HG03095 (cell line): ENCODE results near the gene TEX28.
"Not testable (repeated sequence)": the region's sequence is repeated elsewhere in the genome, so short reads cannot be mapped to it uniquely, and the experiment has no call there.

Experiments
- ATAC-seq: cut with Tn5 transposase; IDR thresholded peaks from one replicate; pipeline ENCODE4 v1.9.1; 2021; ENCODE audit warnings: moderate library complexity; ENCODE audit not compliant: unreplicated experiment

The TEX28 gene

DNA sequence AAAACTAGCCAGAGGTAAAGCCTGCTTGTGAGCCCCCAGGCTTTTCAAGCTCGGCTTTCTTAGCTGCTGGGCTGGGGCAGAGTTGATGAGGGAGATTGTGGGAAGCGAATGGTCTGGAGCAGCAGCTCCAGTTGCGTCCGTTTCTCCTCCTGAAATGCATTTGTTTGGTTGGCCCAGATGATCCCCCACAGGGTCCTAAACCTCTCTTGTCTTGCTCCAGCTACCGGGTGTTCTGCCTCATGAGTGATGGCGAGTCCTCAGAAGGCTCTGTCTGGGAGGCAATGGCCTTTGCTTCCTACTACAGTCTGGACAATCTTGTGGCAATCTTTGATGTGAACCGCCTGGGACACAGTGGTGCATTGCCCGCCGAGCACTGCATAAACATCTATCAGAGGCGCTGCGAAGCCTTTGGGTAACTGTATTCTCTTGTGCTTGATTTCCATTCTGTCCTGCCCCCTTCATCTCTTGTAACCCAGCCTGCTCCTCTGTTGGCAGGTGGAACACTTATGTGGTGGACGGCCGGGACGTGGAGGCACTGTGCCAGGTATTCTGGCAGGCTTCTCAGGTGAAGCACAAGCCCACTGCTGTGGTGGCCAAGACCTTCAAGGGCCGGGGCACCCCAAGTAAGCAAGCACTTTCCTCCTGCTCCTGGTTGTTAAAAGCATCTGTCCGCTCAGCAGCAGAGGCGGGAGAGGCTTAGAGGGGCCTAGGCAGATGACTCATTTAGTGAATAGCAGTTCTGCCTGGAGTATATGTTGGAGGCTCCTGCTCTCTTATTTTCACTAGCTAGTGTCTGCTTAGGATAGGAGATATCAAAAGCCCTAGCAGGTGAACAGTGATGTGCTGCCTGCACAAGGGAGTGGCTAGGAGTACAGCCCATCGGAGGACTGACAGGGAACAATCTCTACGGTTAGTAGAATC is 16.0 kb upstream of the TEX28 start:
- ATAC-seq = no peak

DNA sequence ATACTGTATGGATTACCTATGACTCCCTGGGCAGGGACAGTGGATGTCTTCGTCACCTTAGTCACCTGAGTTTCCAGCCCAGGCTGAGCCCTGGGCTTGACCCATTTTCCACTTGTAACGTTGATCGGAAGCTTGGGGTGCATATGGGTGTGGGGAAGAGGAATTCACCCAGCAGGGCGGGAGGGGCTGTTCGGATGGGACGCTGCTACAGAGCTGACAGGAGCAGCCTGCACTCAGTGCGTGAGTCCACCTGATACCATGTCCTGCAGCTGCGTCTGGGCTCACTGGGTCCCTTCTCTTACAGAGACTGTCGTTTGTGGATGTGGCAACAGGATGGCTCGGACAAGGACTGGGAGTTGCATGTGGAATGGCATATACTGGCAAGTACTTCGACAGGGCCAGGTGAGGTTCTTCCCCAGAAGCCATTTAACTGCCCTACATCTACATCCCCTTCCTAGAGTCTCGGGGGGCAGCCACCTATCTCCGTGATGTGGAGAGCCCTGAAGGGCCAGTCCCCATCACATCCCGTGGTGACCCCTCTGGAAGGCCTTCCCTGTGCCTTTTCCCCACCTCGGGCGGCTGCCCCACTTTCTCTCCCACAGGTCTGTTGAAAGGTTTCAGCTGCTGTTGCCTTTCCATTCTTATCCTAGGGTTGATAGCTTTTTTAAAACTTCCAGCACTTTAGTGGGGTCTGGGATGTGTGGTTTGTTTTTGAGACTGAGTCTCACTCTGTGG is 14.3 kb upstream of the TEX28 start:
- ATAC-seq = no peak

DNA sequence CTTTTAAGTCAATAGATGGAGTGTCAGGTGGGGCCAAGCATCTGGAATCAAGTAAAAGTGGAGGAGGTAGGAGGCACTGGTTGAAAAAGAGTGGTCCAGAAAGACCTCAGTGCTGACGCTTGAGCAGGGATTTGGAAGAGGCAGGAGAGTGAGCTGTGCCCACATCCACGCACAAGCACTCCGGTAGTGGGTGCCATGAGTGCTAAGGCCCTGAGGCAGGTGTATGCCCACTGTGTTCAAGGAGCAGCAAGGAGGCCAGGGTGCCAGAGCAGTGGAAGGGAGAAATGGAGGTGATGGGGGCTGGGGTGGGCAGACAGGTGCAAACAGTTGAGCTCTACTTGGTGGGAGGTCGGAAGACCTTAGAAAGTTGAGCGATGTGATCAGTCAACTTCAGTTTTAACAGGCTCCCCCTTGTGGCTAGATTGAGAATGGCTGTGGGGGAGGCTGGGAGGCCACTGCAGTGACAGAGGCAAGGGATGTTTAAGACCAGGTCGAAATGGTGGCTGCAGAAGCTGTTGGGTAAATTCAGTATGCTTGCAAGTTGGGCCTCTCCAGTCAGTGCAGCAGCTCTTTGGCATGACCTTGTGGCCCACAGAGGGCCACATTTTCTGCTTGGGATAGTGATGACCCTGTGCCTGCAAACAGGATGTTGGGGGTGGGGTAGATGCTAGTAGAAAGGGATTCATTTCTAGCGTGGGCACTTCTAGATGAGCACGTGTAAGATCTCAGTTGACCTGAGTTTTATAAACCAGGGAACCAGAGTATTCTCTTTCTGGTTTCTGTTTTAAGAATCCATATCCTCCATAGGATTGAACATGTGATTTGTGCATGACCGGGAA is 13.4 kb upstream of the TEX28 start:
- no peak for ATAC-seq

DNA sequence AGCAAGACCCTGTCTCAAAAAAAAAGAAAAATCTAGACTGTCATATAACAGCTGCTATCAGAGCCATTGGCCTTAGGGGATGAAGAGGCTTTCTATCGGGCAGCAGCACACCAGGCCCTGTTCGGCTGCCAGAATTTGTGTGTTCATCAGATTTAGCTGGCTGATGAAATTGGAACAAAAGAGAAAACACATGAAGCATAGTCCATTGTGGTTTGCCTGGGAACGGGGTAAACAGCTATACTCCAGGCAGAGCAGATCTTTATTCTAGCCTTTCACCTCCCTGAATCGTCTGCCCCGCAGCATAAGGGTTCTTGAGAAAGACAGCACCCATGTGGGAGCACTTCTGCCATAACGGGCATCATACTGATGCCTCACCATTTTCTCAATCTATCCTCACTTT is 12.3 kb upstream of the TEX28 start:
- ATAC-seq = no peak

DNA sequence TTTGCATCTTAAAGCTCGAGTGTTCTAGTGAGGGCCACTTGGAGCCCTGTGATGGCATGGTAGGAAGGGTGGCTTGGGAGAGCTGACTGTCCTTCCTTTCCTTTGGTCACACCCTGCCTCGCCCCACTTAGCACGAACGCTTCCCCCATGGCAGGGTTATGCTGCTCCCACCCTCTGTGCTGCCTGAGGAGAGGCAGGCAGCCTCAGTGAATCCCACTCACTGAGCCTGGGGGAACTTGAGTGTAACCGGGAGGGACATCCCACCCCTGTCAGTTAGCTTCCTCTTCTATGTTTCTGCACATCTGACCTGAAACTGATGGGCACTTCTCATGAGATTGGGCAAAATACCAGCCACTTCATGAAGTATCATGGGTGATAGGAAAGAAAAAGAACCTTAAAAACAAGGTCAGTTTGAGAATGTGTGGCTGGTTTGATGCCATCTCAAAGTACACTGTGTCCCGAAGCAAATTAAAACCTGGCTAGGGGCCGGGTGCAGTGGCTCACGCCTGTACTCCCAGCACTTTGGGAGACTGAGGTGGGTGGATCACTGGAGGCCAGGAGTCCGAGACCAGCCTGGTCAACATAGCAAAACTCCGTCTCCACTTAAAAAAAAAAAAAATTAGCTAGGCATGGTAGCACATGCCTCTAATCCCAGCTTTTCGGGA is 10.7 kb upstream of the TEX28 start:
- ATAC-seq = no peak

DNA sequence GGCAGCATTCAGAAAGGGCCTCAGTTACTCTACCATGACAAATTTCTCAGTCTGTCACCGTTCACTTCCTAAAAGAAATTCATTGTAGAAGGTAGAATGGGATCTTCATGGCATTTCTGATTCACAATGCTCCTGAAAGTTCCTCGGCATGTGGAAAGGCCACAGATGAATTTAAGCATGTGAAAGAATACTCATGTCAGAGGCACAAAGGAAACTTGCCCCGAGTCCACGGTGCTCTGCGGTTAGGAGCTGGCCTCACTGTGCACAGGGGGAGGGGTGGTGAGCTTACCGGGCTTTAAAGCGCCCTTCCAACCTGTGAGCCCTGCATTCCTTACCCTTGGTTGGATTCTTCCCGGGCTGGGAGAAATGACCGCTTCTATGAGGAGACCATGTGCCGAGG is 9.9 kb upstream of the TEX28 start:
- ATAC-seq = no peak

DNA sequence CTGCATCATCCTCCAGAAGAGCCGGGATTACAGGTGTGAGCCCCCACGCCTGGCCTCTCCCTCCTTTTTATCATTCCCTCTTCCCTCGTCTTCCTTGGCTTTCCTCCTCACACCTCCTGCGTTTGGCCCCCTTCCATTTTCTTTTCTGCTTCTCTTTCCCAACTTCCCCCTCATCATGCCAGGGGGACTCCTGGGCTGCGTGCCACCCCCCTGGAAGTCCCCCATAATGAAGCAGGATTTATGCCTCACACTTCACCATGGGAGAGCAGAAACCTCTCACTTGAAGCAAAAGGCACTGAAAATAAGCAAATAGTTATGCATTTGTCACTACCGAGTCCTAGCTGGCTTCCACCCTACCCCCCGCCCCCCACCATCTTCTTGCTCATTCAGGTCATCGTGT is 8.6 kb upstream of the TEX28 start:
- ATAC-seq = no peak

DNA sequence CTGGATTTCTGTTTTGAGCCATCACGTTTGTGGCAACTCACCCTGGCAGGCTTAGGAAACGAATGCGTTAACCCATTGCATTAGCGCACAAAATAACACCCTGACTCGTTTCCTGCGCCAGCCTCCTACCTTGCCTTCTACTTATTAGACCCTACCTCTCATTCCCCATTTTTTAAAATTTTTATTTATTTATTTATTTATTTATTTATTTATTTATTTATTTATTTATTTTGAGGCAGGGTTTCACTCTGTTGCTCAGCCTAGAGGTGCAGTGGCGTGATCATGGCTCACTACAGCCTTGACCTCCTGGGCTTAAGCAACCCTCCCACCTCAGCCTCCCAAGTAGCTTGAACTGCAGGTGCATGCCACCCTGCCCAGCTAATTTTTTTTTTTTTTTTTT is 8.1 kb upstream of the TEX28 start:
- not testable (repeated sequence) for ATAC-seq

DNA sequence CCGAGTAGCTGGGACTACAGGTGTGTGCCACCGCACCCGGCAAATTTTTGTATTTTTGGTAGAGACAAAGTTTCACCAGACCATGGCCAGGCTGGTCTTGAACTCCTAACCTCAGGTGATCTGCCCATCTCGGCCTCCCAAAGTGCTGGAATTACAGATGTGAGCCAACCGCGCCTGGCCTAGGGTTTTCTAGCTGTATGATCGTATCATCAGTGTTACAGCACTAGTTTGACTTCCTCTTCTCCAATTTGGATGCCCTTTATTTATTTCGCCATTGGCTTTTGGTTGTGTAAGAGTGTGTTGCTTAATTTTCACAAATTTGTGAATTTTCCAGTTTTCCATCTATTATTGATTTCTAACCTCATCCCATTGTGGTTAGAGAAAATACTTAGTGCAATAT is 5.9 kb upstream of the TEX28 start:
- no peak for ATAC-seq

DNA sequence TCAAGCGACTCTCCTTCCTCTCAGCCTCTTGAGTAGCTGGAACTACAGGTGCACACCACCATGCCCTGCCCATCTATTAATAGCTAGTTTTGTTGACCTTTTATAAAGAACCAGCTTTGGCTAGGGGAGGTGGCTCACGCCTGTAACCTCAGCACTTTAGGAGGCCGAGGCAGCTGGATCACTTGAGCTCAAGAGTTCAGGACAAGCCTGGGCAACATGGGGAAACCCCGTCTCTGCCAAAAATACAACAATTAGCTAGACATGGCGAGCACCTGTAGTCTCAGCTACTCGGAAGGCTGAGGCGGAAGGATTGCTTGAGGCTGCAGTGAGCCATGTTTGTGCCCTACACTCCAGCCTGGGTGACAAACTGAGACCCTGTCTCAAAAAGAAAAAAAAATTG is 3.4 kb upstream of the TEX28 start:
- no peak for ATAC-seq

DNA sequence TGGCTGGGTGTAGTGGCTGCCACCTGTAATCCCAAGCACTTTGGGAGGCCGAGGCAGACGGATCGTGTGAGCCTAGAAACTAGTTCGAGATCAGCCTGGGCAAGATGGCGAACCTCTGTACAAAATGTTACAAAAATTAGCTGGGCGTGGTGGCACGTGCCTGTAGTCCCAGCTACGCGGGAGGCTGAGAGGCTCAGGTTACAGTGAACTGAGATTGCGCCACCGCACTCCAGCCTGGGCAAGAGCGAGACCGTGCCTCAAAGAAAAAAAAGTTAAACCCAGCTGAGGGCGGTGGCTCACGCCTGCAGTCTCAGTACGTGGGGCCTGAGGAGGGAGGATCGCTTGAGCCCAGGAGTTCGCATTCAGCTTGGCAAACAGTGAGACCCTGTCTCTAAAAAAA is 1.8 kb upstream of the TEX28 start:
- ATAC-seq = no peak

DNA sequence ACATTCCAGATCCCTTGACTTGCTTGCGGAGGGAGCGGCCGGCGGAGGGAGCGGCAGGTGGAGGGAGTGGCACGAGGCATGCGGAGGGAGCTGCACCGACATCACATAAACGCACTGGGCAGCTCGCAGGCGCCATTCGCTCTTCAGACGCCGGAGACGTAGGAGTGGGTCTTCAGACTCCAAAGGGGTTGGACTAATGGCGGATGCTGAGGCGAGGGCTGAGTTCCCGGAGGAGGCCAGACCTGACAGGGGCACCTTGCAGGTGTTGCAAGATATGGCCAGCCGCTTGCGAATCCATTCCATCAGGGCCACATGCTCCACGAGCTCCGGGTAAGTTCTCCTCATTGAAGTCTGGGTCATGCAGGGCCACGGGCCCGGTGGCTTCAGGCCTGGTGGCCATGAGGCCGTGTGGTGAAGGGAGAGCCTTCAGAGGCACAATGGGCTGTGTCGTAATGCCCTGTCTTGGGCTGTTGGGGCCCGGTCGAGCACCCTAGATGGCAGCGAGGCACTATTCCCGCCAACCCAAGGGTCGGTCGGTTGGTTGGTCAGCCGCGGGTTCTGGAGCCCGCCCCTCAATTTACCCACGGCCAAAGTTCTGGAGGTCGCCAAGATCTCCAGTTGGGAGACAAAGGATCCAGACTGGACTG is 863 bp upstream of the TEX28 start, which contains the start of gene TKTL1:
TSS of gene TKTL1 (plus strand) at position 132 of the 647 bp plus-strand sequence. CDS start at position 197, 65 bp downstream.
- no peak for ATAC-seq

DNA sequence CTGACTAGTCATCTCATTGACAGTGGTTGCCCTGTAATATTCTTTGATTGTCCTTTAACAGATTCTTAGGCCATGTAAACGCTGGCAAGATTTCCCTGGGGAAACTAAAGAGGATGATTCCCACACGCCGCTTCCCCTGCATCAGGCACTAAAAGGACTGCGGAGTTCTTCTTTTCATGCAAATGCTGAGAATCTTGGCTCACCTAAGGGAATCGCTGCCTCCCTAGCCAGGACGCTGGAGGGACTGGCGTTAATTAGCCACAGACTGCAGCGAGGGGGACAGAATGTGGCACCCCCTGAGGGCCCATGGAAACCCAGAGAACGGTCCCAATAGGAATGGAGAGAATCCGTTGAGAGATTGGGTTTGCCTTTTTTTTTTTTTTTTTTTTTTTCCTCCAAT is 8.5 kb downstream of the TEX28 start:
- not testable (repeated sequence) for ATAC-seq

DNA sequence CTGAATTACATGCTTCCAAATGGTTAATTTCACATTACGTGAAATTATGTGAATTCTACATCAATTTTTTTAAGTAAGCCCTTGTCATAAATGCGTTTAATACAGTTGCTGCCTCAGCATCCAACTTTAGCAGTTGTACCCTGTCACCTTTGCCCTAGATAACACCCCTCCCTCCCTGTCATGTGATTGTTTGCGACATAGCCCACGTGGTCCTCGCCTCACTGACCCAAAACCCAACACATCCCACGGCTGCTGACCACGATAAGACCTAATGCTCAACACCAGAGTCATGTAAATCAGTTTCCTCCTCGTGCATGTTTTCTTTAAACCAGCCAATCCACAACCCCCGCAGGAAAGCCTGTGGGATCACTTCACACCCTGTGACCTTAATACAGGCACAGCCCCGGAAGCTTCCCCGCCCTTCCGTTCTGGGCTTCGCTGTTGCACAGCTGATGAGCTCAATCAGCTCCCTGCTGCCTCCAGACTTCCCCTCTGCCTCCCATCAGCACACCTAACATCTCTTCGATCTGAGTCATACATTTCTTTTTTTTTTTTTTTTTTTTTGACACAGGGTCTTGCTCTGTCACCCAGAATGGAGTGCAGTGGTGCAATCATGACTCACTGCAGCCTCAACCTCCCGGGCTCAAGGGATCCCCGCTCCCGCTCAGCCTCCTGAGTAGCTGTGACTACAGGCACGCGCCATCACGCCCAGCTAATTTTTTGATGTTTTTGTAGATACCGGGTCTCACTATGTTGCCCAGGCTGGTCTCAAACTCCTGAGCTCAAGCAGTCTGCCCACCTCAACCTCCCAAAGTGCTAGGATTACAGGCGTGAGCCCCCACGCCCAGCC is 10.2 kb downstream of the TEX28 start:
- ATAC-seq = peak; percentile 64

DNA sequence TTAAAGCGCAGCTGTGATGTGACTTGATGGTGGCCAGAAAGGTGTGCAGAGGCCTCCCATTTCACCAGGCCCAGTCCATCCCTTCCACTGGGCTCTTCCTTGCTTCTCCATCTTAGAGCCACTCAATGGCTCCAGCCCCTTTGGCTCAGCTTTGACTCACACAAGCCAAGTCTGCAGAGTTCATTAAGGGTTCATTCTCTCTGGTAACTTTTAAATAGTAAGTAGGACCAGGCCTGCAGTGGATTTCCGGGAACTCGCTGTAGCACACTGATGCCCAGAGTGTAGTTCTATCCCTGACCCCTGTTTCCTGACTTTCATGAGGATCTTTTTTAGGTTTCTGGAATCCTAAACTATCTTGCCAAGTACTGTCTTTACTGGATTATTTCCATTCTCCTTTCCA is 25.7 kb downstream of the TEX28 start:
- ATAC-seq = not testable (repeated sequence)

DNA sequence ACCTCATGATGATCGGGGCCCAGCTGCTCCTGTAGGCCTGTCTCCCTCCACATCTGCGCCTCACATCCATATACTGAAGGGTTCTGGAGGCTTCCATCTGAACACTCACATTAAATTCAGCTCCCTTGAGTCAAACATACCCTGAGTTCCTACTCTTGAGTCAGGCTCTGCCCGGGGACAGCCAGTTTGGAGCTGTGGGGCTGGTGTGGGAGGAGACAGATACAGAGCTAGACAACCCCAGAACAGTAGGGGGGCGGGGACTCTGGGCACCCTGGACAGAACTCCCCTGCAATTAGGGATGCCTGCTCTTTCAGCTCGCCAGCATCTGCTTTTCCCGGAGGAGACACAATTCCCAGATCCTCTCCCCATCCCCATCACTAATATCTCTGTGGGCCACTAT is 31.9 kb downstream of the TEX28 start:
- ATAC-seq = not testable (repeated sequence)

DNA sequence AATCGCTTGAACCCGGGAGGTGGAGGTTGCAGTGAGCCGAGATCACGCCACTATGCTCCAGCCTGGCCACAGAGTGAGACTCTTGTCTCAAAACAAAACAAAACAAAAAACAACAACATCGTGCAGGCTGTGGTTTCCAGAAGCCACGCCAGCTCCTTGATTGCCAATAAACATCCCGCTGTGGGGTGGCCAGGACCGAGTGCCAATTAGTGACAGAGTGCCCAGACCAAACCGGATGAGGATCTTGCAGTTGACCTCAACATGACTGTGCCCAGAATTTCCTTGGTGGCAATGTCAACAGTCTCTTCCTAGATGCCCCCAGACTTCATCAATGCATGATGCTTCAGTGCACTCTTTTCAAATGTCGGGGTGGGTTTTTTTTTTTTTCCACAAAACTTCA is 36.2 kb downstream of the TEX28 start:
- ATAC-seq = not testable (repeated sequence)

DNA sequence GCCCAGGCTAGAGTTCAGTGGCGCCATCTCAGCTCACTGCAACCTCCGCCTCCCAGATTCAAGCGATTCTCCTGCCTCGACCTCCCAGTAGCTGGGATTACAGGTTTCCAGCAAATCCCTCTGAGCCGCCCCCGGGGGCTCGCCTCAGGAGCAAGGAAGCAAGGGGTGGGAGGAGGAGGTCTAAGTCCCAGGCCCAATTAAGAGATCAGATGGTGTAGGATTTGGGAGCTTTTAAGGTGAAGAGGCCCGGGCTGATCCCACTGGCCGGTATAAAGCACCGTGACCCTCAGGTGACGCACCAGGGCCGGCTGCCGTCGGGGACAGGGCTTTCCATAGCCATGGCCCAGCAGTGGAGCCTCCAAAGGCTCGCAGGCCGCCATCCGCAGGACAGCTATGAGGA is 37.6 kb downstream of the TEX28 start, which contains the start of gene OPN1MW3:
TSS of gene OPN1MW3 (plus strand) at position 301 of the 400 bp plus-strand sequence. CDS start at position 339, 38 bp downstream.
- not testable (repeated sequence) for ATAC-seq

DNA sequence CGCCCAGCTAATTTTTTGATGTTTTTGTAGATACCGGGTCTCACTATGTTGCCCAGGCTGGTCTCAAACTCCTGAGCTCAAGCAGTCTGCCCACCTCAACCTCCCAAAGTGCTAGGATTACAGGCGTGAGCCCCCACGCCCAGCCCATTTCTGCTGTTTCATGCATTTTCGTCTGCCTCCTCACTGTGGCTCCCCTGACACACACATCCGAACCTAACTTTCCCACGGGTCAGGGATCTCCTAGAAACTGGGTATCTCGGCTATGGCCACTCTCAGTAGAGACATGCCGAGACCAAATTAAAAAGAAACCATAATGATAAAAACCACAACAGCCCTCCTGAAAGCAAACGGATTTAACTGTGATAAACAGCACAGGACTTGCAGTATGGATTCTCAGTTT is 46.8 kb downstream of the TEX28 start:
- ATAC-seq = not testable (repeated sequence)
